ENCODE data around the gene CCDC73.
"Not testable (repeated sequence)": the region's sequence is repeated elsewhere in the genome, so short reads cannot be mapped to it uniquely, and the experiment has no call there.

The CCDC73 gene

DNA sequence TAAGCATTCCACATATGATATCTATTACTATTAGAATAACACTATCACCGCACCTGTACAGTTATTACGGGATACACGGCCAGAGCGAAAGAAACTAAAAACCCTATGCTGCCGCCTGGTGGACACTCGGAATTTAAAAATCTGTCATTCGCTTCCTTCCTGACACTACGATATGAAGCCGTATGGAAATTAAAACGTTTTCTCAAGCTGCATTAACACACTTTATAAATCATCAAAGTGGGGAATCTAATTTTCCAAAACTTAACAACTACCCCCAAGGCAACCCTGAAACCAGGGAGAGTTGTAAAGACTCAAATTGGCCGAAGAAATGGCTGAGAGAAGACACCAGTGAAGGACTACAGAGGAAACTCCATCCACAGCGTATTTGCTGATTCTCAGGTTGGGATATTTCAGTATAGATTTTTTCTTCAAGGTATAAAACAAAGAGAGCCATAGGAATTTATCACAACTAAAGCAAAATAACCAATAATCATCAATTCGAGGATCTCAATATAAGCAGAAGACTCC, 1.4 kb downstream of the CCDC73 start:
- peak; percentile 43 to 63 for DNase-seq

DNA sequence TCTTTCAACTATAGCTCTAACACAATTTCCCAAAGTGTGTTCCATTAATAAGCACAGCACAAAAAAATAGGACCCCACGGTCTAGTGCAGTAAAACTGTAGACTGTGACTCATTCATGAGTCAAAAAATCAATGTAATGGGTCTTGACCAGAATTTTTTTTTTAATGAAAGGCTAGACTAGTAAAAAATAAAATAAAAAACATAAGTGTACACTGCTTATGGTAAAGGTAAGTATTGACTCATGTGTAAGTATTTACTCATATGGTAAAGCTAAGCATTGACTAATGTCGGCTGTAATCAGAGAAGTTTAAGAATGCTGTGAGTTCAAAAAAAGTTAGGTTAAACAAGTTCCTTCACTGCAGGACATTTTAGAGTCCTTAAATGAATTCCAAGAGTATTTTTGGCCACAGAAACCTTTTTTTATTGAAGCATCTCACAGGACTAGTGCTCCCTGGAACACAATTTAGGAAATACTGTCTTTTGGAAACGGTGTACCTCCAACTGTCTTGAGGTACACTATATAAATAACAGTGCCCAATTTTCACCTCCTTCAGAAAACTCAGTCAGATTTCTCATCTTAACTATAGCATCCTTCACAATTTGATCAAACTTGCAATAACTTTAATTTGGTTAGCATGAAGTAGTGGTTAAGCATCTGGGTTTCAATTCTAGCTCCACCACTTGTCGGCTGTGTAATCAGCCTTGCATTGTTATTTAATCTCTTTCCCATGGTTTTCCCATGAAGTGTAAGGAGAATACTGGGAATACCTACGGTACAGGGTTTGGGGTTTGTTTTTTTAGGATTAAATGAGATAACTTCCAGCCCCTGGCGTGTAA, 2.1 kb downstream of the CCDC73 start:
- DNase-seq, result no peak

DNA sequence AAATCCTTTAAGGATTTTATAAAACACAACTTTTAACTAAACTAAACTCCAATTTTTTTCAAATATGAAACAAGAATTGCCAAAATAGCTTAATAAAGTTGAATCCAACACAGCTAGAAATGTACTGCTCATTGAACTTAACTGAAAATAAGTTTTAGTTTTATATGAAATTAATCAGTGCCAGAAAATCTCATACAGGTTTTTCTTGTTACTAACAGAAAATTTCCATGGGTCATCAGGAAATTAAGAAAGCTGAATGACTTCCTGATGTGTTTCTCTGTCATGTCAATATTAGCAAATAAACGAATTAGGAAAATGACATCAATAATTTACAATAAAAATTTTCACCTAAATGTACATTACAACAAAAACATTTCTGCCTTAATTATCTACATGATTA, 3.5 kb downstream of the CCDC73 start:
- DNase-seq, result no peak

DNA sequence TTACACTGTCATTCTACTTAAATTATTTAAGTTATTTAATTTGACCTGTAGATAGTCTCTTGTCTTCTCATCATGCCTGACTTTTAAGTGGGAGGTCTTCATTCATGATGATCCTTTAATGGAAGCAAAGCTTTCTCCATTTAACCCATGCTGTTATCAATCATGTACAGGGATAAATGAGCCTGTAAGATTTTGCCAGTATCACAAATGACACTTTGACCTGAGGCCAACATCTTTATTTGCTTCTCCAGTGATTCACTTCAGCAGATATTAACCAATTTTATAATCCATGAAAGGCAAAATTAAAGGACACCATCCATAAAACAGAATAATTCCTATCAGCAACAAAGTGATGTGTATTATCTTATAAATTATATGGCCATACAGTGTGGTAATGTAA, 7.7 kb downstream of the CCDC73 start:
- DNase-seq, result no peak

DNA sequence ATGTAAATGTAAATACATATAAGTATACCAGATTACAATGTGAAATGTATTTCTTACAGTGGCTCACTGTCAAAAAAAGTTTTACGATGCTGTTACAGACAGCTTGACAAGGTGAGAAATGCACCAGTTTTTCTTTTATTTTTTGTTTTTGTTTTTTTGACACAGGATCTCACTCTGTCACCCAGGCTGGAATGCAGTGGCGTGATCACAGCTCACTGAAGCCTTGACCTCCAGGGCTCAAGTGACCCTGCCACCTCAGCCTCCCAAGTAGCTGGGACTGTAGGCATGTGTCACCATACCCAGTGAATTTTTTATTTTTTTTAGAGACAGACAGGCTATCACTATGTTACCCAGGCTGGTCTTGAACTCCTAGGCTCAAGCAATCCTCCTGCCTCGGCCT, 9.2 kb downstream of the CCDC73 start:
- DNase-seq, result no peak

DNA sequence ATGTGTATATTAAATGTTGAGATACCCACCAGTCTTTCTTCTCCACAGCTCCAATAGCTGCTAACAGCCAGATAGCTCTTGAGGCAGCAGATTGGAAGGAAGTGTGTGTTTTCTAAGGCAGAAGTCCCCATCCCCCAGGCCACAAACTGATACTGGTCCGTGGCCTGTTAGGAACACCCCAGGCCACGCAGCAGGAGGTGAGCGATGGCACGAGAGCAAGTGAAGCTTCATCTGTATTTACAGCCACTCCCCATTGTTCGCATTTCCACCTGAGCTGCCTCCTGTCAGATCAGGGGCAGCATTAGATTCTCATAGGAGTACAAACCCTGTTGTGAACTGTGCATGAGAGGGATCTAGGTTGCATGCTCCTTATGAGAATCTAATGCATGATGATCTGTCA, 12.7 kb downstream of the CCDC73 start:
- no peak for DNase-seq

DNA sequence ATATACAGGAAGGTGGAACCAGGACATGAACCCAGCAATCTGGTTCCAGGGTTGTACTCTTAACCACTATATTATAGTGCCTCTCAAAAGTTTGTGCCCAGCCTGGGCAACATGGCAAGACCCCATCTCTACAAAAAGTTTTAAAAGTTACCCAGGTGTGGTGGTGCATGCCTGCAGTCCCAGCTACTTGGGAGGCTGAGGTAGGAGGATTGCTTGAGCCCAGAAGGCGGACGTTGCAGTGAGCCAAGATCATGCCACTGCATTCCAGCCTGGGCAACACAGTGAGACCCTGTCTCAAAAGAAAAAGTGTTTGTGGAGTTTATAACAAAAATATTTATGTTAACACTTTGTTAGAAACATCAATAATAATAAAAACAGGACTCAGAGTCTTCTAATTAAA, 13.6 kb downstream of the CCDC73 start:
- DNase-seq, result not testable (repeated sequence)

DNA sequence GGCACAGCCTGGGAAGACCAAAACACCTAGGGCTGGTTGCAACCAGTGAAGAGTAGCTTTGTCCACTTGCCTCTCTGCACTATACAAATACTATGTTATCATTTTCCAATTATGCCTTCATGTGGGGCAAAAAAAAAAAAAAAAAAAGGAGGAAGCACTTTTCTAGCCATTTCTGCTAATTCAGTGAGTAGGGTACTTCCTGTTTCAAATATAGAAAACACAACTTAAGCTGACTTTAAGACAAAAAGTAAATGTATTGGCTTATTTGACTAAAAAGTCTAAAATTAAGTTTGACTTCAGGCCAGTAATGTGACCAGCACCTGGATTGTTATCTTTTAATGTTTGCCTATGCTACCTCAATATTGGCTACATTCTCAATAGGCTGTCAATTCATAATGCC, 15.3 kb downstream of the CCDC73 start:
- DNase-seq, result no peak

DNA sequence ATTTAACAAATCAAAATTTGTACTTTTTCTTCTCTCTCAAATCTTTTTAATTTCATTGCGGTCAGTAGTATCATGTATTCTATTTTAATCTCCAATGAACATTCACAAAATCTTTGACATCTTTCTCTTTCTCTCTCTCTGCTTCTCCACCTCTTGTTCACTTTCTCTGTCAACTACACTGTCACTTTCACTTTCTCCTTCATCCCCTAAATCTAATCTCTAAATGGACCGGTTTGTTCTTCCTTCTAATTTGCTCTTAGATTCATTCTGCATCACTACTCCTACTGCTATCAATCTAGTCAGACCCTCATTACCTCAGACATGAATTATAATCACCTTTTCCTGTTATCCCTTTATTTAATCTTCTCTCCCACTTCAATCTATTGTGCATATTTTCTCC, 18.6 kb downstream of the CCDC73 start:
- DNase-seq, result no peak

DNA sequence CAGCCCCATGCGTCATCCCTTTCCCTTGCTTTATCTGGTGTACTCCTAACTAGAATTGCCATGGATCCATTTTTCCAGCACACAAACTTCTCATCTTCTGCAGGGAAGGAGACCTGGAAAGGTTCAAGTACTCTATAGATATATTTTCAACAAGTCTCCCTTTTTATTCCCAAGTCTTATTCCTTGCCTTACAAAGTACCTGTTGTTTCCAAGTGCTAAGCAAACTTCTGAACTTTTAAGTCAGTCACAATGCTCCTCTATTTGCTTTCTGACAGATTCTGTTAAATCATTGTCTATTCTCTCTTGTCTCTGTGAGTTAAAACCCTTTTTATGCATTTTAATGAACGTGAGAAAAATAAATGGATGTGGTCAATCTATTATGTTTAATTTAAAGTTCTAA, 20.4 kb downstream of the CCDC73 start:
- no peak for DNase-seq

DNA sequence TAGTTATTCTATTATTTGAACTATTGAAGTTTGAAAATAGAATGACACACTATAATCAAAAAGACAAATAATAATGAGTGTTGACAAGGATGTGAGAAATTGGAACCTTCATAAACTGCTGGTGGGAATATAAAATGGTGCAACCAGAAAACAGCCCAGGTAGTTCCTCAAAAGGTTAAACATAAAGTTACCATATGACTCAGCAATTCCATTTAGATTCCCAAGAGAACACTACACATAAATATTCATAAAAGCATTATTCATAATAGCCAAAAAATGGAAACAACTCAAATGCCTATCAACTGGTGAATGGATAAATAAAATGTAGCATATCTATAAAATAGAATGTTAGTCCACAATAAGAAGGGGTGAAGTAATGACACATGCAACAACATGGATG, 21.7 kb downstream of the CCDC73 start:
- no peak for DNase-seq

DNA sequence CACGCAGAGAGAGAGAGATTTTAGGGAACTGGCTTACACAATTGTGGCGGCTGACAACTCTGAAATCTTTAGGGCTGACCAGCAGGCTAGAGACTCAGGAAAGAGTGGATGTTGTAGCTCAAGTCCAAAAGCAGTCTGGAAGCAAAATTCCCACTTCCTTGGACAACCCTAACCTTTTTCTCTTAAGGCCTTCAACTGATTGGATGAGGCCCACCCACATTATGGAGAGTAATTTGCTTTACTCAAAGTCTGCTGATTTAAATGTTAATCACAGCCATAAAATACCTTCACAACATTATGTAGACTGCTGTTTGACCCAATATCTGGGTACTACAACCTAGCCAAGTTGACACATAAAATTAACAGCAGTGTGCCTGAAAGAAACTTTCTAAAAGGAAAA, 32.7 kb downstream of the CCDC73 start:
- not testable (repeated sequence) for DNase-seq

DNA sequence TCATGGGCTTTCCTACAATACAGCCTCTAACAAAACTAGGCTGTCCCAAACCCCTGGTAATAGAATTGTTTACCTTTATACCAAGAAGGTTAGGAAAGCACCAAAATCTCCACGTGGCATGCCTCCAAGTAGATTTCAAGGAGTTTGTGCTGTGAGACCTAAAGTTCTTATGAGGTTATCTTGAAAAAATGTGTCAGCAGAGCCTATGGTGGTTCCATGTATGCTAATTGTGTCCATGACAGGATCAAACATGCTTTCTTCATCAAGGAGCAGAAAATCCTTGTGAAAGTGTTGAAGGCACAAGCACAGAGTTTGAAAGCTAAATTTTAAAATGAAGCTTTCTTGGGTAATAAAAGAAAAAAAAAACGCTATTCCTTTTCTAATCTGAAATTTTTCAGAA, 36.2 kb downstream of the CCDC73 start:
- DNase-seq, result no peak

DNA sequence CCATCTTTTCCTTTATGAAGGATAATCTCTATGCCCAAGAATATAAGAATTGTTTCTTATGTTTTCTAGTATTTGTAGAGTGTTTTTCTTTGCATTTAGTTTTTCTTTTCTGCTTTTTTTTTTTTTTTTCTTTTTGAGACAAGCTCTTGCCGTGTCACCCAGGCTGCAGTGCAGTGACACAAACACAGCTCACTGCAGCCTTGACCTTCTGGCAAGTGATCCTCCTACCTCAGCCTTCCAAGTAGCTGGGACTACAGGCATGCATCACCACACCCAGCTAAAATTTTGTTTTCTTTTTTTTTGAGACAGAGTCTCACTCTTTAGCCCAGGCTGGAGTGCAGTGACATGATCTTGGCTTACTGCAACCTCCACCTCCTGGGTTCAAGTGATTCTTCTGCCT, 41.3 kb downstream of the CCDC73 start:
- not testable (repeated sequence) for DNase-seq

DNA sequence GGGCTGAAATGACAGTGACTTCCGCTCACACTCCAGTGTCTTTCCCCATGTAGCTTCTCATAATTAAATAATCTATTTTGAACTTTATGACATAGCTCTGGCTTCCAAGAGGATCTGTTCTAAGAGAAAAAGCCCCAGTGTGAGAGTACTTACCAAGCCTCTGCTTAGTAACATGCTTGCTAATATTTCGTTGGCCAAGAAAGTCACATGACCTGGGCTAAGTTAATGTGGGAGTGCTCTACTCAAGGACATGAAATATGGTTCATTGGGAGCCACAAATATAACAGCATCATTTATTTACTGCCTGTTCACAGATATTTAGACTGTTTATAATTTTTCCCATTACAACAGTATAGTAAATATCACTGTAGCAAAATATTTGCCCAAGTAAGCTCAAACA, 42.5 kb downstream of the CCDC73 start:
- DNase-seq, result no peak

DNA sequence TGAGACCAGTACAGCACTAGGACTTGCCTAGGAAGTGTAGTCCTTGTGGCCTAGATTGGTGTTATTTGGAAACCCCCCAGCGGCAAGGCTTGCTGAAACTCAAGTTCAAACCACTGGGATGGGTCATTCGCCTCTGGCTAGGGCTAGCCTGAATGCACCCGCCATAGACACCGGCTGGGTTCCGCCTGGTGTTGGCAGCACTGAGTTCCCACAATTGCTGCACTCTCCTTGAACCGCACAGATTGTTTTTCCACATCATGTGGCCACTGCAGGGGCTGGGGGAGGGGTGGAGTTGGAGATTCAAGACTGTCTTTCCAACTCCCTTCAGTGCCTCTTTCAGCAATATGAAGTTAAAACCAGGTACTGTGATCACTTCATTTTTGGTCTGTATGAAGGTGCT, 43.1 kb downstream of the CCDC73 start:
- no peak for DNase-seq

DNA sequence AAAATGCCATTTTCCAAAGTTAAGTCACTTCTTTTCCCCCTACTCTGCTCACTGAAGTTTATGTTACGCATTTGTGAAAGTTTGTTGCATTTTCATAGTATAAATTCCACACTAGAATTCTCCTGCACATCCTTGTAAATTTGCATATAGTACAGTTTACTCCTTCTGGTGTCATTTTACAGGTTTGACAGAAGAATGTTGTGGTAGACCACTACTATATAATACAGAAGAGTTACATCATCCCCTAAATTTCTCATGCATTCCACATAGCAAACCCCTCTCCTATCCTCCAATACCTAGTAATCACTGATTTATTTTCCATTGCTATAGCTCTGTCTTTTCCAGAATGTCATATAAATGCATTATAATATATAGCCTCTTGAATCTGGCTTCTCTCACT, 64.5 kb downstream of the CCDC73 start:
- no peak for DNase-seq

DNA sequence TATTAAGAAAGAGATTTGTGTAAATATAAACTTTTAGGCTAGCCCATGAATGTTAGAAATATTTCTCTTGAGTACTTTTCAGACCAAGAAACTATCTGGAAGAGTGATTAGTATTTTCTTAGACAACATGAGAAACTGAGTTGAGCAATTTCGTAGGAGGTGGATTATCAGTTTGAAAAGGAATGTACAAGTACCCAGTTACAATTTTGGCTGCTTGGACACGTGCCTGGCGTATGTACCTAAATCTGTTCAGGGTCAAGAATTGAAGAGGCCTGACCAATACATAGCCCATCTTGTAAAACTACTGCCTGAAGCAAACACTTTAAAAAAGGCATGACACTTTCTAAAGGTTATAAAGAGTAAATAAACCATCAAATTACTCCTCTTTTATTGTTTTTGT, 71.1 kb downstream of the CCDC73 start:
- no peak for DNase-seq

DNA sequence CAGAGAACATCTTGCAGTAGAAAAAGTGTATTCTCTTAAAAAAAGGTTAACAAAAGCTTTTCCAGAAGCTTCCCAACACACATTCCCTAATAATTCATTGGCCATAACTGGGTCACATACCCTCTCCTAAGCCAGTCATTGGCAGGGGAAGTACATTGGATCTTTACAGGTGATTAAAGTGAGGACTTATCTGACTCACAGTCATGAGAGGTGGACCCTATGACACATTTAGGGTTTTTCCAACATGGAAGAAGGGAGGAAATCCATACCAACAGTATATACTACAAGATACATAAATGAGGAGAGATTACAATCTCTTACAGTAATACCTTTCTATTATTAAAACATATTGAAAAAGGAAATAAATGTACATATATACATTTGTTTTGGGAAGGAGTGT, 72.2 kb downstream of the CCDC73 start:
- DNase-seq, result no peak

DNA sequence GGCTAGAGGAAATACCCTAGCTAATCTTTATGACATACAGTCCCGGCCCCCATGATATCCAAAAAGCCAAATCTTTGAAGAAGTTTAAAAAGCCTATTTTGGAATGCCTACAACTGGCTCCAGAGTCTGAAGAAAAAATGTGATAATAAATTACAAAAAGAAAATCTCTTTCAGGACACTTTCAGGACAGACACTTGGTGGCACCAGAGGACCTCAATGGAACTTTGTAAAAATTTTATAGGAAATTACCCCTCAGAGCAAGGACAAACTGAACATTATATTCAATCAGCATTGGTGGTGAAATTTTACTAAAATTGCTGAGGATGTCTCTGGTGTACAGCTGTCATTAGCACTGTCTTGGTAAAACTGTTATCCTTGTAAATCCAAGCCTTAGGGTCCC, 81.0 kb downstream of the CCDC73 start:
- no peak for DNase-seq

DNA sequence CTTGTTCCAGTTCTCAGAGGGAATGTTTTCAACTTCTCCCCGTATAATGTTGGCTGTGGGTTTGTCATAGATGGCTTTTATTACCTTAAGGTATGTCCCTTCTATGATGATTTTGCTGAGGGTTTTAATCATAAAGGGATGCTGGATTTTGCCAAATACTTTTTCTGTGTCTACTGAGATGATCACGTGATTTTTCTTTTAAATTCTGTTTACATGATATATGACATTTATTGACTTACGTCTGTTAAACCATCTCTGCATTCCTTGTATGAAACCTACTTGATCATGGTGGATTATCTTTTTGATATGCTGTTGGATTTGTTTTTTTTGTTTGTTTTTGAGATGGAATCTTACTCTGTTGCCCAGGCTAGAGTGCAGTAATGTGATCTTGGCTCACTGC, 85.5 kb downstream of the CCDC73 start:
- not testable (repeated sequence) for DNase-seq

DNA sequence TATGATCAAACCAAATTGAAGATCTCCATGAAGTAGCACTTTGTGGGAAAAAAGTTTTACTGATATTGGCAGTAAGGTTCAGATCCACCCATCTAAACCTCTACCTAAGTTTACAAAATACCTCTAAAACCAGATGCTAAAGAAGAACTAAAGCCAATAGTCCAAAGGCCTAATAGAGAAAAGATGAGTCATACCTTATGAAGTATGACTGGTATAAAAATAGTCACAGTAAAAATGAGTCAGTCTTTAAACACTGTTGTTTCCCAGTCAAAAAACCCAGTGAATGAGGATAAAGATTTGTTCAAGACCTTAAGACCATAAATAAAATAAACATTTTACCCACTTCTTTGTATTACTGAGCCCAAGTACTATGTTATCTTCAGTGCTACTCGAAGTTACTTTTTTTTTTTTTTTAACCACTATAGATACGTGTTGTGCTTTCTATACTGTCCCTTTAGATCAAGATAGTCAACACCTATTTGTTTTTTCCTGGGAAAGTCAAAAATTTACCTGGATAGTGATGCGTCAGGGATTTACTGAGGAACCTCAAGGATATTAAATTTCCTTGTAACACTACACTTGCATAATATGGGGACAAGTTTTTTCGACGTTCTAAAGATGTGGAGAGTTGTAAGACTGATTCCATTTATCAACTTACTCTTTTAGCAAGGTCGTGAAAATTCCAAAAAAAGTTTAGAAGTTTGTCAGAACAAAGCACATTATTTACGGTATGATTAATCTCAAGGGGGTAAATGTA, 87.3 kb downstream of the CCDC73 start:
- no peak for DNase-seq

DNA sequence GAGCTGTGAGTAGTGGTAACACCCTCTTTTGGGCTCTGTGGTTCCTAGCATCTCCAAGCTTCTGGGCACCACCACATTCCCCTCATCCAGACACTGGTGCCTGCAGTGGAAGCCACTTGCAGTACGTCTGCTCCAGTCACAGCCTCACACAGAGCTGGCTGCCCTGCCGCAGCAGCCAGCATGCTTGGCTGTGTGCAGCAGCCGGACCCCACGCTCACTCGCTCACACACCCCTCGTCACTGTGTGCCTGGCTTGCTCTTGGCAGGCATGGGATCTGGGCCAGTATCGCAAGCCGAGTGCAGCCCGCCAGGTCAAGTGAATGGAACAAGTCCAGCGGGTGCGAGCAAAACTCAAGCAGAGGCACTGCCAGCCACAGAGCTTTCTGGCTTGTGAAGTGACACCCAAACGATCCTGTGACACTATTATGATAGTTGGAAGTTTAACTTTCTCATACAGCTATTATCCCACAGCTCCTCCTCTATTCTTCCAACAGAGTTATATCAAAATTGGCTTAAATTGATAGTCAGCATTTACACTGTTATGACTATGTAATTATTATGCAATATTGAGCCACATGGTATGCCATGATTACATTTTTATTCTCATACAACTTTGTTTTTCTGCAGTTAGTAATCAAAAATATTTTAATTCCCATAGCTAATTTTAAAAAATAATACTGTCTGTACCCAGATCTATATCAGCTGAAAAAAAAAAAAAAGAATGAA, 89.0 kb downstream of the CCDC73 start:
- DNase-seq, result no peak

DNA sequence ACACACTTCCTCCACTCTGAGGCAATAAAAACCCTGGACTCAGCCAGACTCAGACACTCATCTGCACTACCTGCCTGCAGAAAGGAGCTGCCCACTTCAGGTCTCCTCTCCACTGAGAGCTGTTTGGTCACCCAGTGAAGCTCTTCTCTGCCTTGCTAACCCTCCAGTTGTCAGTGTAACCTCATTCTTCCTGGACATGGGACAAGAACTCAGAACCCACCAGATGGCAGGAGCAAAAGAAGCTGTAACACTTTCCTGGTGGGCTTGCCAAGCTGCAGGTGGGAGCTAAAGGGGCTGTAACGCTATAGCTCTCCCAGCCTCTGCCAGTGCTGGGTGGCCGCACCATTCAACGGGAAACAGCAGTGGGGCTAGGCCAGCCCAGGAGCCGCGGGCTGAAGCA, 89.7 kb downstream of the CCDC73 start:
- DNase-seq, result no peak

All from stimulated activated CD4-positive, alpha-beta T cell treated with anti-CD3 and anti-CD28 coated beads, Interleukin-4, amount 100 ng/mL, for 4 hours (primary cell).